Activated naive CD4-positive, alpha-beta T cell (primary cell): ENCODE measurements around the gene MTO1.
A peak's percentile ranks its signal among the peaks of the same experiment; 100 is the strongest.
"Not testable (repeated sequence)": the region's sequence is repeated elsewhere in the genome, so short reads cannot be mapped to it uniquely, and the experiment has no call there.

Experiments
- DNase-seq, 4 experiments: peaks; one replicate each; lab custom pipeline; 2025; lab: John Stamatoyannopoulos, UW

MTO1 gene

GRCh38 chr6:73461537-73462350, at the start of gene MTO1:
MTO1 (plus strand) TSS chr6:73461737; CDS start chr6:73461855, 118 bp downstream.
- DNase-seq = peak; percentile 48 to 71 (median 63)

GRCh38 chr6:73413102-73413501, 48.4 kb upstream of the MTO1 start:
- no peak for DNase-seq

DNA sequence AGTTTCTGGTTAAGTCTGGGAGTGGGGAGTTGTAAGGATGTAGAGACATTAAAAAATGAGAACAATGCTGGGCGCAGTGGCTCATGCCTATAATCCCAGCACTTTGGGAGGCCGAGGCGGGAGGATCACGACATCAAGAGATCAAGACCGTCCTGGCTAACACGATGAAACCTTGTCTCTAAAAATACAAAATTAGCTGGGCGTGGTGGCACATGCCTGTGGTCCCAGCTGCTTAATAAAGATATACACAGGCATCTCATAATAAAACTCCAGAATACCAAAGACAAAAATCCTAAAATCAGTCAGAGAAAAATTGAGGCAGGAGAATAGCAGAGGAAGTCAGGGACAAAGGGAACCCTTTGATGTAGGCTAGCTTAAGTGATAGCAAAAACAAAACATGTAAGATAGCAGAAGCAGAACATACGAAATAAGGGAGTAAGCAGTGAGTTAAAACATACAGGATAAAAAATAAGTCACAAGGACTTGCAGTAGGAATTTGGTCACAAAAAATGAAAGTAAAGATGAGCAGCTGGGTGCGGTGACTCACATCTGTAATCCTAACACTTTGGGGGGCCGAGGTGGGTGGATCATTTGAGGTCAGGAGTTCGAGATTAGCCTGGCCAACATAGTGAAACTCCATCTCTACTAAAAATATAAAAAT, 43.3 kb upstream of the MTO1 start:
- no peak for DNase-seq

GRCh38 chr6:73421534-73421933, 40.0 kb upstream of the MTO1 start:
- no peak for DNase-seq

DNA sequence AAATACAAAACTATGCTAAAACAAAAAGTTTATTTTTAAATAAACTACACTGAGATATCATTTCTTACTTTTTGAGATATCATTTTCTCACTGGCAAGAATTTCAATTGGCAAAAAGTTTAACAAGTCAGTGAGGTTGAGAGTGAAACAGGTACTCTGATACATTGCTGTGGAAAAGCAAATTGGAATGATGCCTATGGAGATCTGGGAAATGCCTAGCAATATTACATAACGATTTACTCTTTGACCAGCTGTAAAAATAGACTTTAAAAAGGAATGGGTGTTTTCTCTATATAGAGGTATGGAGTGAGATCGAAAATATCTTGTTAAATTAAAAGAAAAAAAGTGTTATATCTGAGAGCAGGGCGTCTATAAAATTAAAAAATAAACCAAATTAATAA, 26.3 kb upstream of the MTO1 start:
- DNase-seq = no peak

DNA sequence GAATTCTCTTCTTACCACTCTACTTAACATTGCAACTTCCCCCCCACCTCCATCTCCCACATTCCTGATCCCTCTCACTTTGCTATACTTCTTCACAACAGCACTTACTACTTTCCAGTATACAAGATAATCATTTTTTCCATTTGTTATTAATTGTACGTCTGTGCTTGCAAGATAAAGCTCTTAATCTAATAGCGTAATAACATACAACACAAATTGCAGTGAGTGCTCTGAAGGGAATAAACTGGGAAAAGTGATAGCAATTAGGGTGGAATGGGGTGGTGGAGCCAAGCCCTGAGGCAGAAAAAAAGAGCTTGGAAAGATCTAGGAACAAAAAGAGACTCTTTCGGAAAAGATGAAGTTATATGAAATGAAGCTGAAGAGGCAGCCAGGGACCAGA, 18.0 kb upstream of the MTO1 start:
- no peak for DNase-seq

GRCh38 chr6:73451223-73452106, 10.1 kb upstream of the MTO1 start:
- DNase-seq = peak; percentile 13 to 38 (median 21)

GRCh38 chr6:73452107-73452461, 9.5 kb upstream of the MTO1 start, which contains the start of gene CGAS:
CGAS (minus strand) TSS chr6:73452297; CDS start chr6:73452181, 116 bp downstream.
- DNase-seq = peak; percentile 8 to 57 (median 28)

DNA sequence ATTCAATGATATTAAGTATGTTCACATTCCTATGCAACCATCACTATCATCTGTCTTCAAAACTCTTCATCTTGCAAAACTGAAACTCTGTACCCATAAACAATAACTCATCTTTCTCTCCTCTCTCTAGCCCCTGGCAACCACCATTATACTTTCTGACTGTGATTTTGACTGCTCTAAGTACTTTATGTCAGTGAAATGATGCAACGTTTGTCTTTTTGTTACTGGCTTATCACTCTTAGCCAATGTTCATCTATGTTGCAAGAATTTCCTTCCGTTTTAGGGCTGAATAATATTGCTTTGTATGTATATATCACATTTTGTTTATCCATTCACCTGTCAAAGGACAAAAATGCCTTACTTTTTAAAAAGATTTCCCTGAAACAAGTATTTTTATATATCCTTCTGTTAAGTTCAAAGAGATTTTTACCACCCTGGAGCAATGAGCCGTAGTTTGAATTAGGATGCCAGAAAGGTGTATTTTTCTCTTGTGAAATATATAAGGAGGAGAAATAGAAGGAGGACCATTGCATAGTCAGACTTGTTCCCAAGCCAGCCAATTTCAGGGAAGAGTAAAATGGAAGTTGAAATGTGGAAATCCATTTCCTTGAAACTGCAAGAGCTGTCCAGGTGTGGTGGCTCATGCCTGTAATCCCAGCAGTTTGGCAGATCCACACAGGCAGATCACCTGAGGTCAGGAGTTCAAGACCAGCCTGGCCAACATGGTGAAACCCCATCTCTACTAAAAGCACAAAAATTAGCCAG, 5.5 kb upstream of the MTO1 start:
- no peak for DNase-seq

GRCh38 chr6:73459474-73459873, 2.1 kb upstream of the MTO1 start:
- DNase-seq = not testable (repeated sequence)

DNA sequence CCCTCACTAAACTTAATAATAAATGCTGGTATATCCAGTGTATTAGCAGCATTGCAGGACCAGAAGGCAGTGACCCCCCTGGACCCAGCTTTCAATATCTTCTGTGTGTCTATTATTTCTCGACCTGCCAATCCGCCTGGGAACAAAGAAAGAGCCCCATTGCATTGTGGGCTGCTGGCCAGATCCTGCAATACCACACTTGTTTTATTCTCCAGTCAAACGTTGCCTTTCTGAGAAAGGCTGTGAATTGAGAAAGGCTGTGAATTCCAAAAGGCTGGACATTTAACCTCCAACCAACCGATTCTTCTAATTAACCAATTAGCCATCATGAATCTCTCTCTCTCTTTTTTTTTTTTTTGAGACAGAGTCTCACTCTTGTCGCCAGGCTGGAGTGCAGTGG, 1.5 kb upstream of the MTO1 start:
- DNase-seq = no peak

GRCh38 chr6:73471686-73472290, 10.3 kb downstream of the MTO1 start:
- no peak for DNase-seq

DNA sequence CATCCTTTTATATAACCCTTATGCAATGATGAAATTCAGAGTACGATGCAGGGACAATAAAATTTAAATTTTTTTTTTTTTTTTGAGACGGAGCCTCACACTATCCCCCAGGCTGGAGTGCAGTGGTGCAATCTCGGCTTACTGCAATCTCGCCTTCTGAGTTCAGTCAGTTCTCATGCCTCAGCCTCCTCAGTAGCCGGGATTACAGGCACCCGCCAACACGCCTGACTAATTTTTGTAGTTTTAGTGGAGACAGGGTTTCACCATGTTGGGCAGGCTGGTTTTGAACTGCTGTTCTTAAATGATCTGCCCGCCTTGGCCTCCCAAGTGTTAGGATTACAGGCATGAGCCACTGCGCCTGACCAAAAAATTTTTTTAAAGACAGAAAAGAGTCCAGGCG, 15.2 kb downstream of the MTO1 start:
- no peak for DNase-seq

GRCh38 chr6:73477407-73477806, 15.9 kb downstream of the MTO1 start:
- no peak for DNase-seq

- no peak for DNase-seq
These were observed 20.4 kb downstream of the MTO1 start for GRCh38 chr6:73481969-73482368.

DNA sequence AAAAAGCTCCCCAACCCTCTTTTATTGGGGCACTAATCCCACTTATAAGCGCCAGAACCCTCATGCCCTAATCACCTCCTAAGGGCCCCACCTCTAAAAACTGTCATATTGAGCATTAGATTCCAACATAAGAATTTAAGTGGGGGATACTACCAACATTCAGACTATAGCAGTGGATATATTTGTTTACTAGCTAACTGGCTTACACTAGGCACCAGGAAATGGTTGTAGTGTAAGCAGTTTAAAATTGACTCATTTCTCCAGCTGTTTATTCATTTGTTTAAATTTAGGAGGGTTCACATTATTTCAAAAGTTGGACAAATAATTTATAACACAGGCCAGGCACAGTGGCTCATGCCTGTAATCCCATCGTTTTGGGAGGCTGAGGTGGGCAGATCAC, 22.9 kb downstream of the MTO1 start:
- no peak for DNase-seq

DNA sequence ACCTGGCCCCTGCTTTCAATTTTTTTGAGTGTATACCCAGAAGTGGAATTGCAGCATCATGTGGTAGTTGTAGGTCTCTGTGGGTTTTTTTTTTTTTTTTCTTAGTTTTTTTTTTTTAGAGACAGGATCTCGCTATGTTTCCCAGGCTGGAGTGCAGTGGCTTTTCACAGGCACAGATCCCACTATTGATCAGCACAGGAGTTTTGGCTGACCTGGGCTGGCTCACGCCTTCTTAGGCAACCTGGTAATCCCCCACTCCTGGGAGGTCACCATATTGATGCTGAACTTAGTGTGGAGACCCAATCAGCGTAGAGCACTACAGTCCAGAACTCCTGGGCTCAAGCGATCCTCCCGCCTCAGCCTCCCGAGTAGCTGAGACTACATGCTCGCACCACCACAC, 25.9 kb downstream of the MTO1 start:
- DNase-seq = no peak

- no peak for DNase-seq
These were observed 29.8 kb downstream of the MTO1 start for GRCh38 chr6:73491377-73491776.

- no peak for DNase-seq
These were observed 36.4 kb downstream of the MTO1 start for GRCh38 chr6:73497915-73498314.

- no peak for DNase-seq
These were observed 41.7 kb downstream of the MTO1 start for GRCh38 chr6:73503027-73503772.

DNA sequence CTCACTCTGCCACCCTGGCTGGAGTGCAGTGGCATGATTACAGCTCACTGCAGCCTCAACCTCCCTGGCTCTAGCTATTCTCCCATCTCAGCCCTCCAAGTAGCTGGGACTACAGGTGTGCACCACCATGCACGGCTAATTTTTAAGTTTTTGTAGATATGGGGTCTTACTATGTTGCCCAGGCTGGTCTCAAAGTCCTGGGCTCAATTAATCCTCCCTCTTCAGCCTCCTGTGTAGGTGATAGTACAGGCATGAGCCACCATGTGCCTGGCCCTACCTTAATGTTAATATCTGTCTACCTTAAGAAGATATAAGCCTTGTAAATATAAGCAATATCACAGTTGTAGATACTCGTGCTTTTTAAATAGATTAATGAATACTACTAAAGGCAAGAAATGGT, 42.6 kb downstream of the MTO1 start:
- DNase-seq = no peak
